ENCODE measurements around the gene NINJ2.
"Not testable (repeated sequence)": the region's sequence is repeated elsewhere in the genome, so short reads cannot be mapped to it uniquely, and the experiment has no call there.

NINJ2 gene

GRCh38 chr12:663293-663871, at the start of gene NINJ2:
NINJ2 (minus strand) TSS chr12:663445; CDS start chr12:663360, 85 bp downstream.
- DNase-seq (ENCODE audit: low spot score), result no peak

- DNase-seq (ENCODE audit: low spot score), result no peak
Measured at GRCh38 chr12:712172-712863, 49.1 kb upstream of the NINJ2 start.

- no peak for DNase-seq (ENCODE audit: low spot score)
Measured at GRCh38 chr12:709455-710020, 46.3 kb upstream of the NINJ2 start.

GRCh38 chr12:708084-708483, 44.8 kb upstream of the NINJ2 start:
- not testable (repeated sequence) for DNase-seq (ENCODE audit: low spot score)

- DNase-seq (ENCODE audit: low spot score), result peak; percentile 96
Measured at GRCh38 chr12:704516-705242, 41.4 kb upstream of the NINJ2 start.

- DNase-seq (ENCODE audit: low spot score), result no peak
Measured at GRCh38 chr12:701896-702539, 38.8 kb upstream of the NINJ2 start.

GRCh38 chr12:700016-700415, 36.8 kb upstream of the NINJ2 start:
- no peak for DNase-seq (ENCODE audit: low spot score)

GRCh38 chr12:698222-698621, 35.0 kb upstream of the NINJ2 start:
- not testable (repeated sequence) for DNase-seq (ENCODE audit: low spot score)

- DNase-seq (ENCODE audit: low spot score), result no peak
Measured at GRCh38 chr12:697481-697880, 34.2 kb upstream of the NINJ2 start.

GRCh38 chr12:694734-695503, 31.7 kb upstream of the NINJ2 start:
- DNase-seq (ENCODE audit: low spot score), result no peak

- no peak for DNase-seq (ENCODE audit: low spot score)
Measured at GRCh38 chr12:693934-694533, 30.8 kb upstream of the NINJ2 start.

- DNase-seq (ENCODE audit: low spot score), result no peak
Measured at GRCh38 chr12:692274-692673, 29.0 kb upstream of the NINJ2 start.

- no peak for DNase-seq (ENCODE audit: low spot score)
Measured at GRCh38 chr12:690466-690865, 27.2 kb upstream of the NINJ2 start.

- no peak for DNase-seq (ENCODE audit: low spot score)
Measured at GRCh38 chr12:685388-685787, 22.1 kb upstream of the NINJ2 start.

- DNase-seq (ENCODE audit: low spot score), result no peak
Measured at GRCh38 chr12:684416-684815, 21.2 kb upstream of the NINJ2 start.

- DNase-seq (ENCODE audit: low spot score), result no peak
Measured at GRCh38 chr12:681568-682256, 18.5 kb upstream of the NINJ2 start.

- no peak for DNase-seq (ENCODE audit: low spot score)
Measured at GRCh38 chr12:678747-679712, 15.8 kb upstream of the NINJ2 start.

- DNase-seq (ENCODE audit: low spot score), result no peak
Measured at GRCh38 chr12:675562-675961, 12.3 kb upstream of the NINJ2 start.

GRCh38 chr12:674272-674781, 11.1 kb upstream of the NINJ2 start:
- DNase-seq (ENCODE audit: low spot score), result no peak
